ENCODE data around the gene TCFL5.

GRCh38 chr20:62812907-62813200, 48.8 kb downstream of the TCFL5 start:
- TF ChIP-seq POLR2A (IDR thresholded peaks at IDR 0.05) (no peak), CTCF (IDR thresholded peaks at IDR 0.05) (no peak)

Data from esophagus squamous epithelium (tissue), 4 donors.